CD14-positive monocyte (primary cell): Measurements from ENCODE around the gene TTC23. TPM values are rescaled to one million over a fixed set of nuclear protein-coding genes. Genes with fewer than 3 reads are reported as not detected.
A peak's percentile ranks its signal among the peaks of the same experiment; 100 is the strongest.

ENCODE experiments used
- DNase-seq, 3 donors: peaks; one replicate each; pipeline ENCODE4 v3.0.0-alpha.2; 2011 to 2022
- H2AFZ ChIP-seq: 2 replicates; pipeline ENCODE4 v1.6.0; 2012; ENCODE audit warnings: mild to moderate bottlenecking, low read depth, low read length, inconsistent platforms; ENCODE audit not compliant: insufficient read depth, poor library complexity, severe bottlenecking
- H3K27ac ChIP-seq, 2 donors: 1 replicate in 1 of 2; 2 replicates in 1 of 2; pipeline ENCODE4 v1.5.1; 2012 to 2013; ENCODE audit warnings: low read length in 2 of 2, control low read depth in 1 of 2, inconsistent platforms in 1 of 2, low read depth in 1 of 2, mild to moderate bottlenecking in 1 of 2
- H3K27me3 ChIP-seq, 2 donors: one replicate each; pipeline versions ENCODE4 v1.6.0 to v1.6.1; 2011 to 2013; ENCODE audit warnings: low read length in 2 of 2; ENCODE audit not compliant: control insufficient read depth in 2 of 2, insufficient read depth in 2 of 2
- H3K36me3 ChIP-seq, 2 donors: replicated peaks in 1 of 2; 1 replicate in 1 of 2; 2 replicates in 1 of 2; pipeline versions ENCODE4 v1.5.1 to v1.6.1; 2012 to 2013; ENCODE audit warnings: low read length in 2 of 2, control low read depth in 1 of 2, inconsistent platforms in 1 of 2, mild to moderate bottlenecking in 1 of 2; ENCODE audit not compliant: insufficient read depth in 2 of 2, control insufficient read depth in 1 of 2
- H3K4me1 ChIP-seq, 2 donors: 1 replicate in 1 of 2; 2 replicates in 1 of 2; pipeline versions ENCODE4 v1.5.1 to v1.6.1; 2012 to 2013; ENCODE audit warnings: low read length in 2 of 2, control low read depth in 1 of 2, inconsistent platforms in 1 of 2, mild to moderate bottlenecking in 1 of 2, moderate library complexity in 1 of 2; ENCODE audit not compliant: insufficient read depth in 2 of 2, control insufficient read depth in 1 of 2
- H3K4me2 ChIP-seq: replicated peaks from 2 replicates; pipeline ENCODE3; 2012; ENCODE audit warnings: low read length, moderate library complexity, mild to moderate bottlenecking; ENCODE audit not compliant: poor library complexity, severe bottlenecking; ENCODE audit errors: extremely low read depth
- H3K4me3 ChIP-seq, 3 experiments: fragments of 200-600 bp in 1 of 3; sonication (generic) in 1 of 3; replicated peaks in 1 of 3; 1 replicate in 2 of 3; 2 replicates in 1 of 3; pipeline ENCODE4 v1.5.1; 2011 to 2013; ENCODE audit warnings: low read length in 3 of 3, mild to moderate bottlenecking in 3 of 3, control low read depth in 2 of 3, low read depth in 2 of 3, inconsistent platforms in 1 of 3, moderate library complexity in 1 of 3
- H3K79me2 ChIP-seq: 2 replicates; pipeline ENCODE4 v1.6.0; 2012; ENCODE audit warnings: mild to moderate bottlenecking, control low read depth, inconsistent platforms, low read length, moderate library complexity; ENCODE audit not compliant: insufficient read depth
- H3K9ac ChIP-seq: 2 replicates; pipeline ENCODE4 v1.6.0; 2017; ENCODE audit warnings: low read length, mild to moderate bottlenecking; ENCODE audit not compliant: insufficient read depth, poor library complexity, severe bottlenecking
- H3K9me3 ChIP-seq, 2 donors: replicated peaks in 1 of 2; 1 replicate in 1 of 2; 2 replicates in 1 of 2; pipeline versions ENCODE4 v1.5.1 to v1.6.1; 2012 to 2013; ENCODE audit warnings: low read length in 2 of 2, control low read depth in 1 of 2; ENCODE audit not compliant: control insufficient read depth in 1 of 2, insufficient read depth in 1 of 2
- H4K20me1 ChIP-seq: 2 replicates; pipeline ENCODE4 v1.6.0; 2012; ENCODE audit warnings: mild to moderate bottlenecking, low read length, control low read depth, moderate library complexity; ENCODE audit not compliant: insufficient read depth
- H3K27ac Mint-ChIP-seq, 7 donors: one replicate each; pipeline ENCODE4 v1.8.0; 2020; ENCODE audit warnings: mild to moderate bottlenecking in 7 of 7, mixed read lengths in 7 of 7, moderate library complexity in 6 of 7, inconsistent platforms in 2 of 7
- H3K27me3 Mint-ChIP-seq, 3 donors: one replicate each; pipeline ENCODE4 v1.8.0; 2021 to 2022; ENCODE audit warnings: low read depth in 3 of 3, mild to moderate bottlenecking in 3 of 3, mixed read lengths in 3 of 3, moderate library complexity in 3 of 3, inconsistent platforms in 1 of 3
- H3K36me3 Mint-ChIP-seq, 2 donors: one replicate each; pipeline ENCODE4 v1.8.0; 2020; ENCODE audit warnings: mixed read lengths in 2 of 2, inconsistent platforms in 1 of 2, mild to moderate bottlenecking in 1 of 2
- H3K4me1 Mint-ChIP-seq: one replicate; pipeline ENCODE4 v1.8.0; 2020; ENCODE audit warnings: mild to moderate bottlenecking, mixed read lengths
- H3K4me3 Mint-ChIP-seq, 2 donors: one replicate each; pipeline ENCODE4 v1.8.0; 2020; ENCODE audit warnings: mild to moderate bottlenecking in 2 of 2, mixed read lengths in 2 of 2, moderate library complexity in 1 of 2
- H3K9me3 Mint-ChIP-seq, 7 donors: one replicate each; pipeline ENCODE4 v1.8.0; 2020 to 2022; ENCODE audit warnings: mixed read lengths in 7 of 7, mild to moderate bottlenecking in 6 of 7, moderate library complexity in 6 of 7, inconsistent platforms in 2 of 7
- WGBS: methylation state at CpG from one replicate; pipeline ENCODE4 v1.1.5; 2013; ENCODE audit warnings: missing lambda C conversion rate; ENCODE audit not compliant: insufficient coverage; 5-methylcytosine and 5-hydroxymethylcytosine counted together
- intact Hi-C, 2 donors: fragments of 100-400 bp; cut with micrococcal nuclease; formaldehyde crosslinking; loops; one replicate each; pipeline versions ENCODE4 v1.15.0 to v1.15.1; 2023
- polyA plus RNA-seq, 3 donors: library from polyadenylated mRNA; depleted of rRNA in 1 of 3; unstranded in 2 of 3; stranded (reverse) in 1 of 3; fragments of 300-500 nt in 2 of 3; fragments of >200 nt in 1 of 3; fragmentation: Illumina TruSeq in 2 of 3; gene quantifications; 1 replicate in 2 of 3; 2 replicates in 1 of 3; pipeline ENCODE4 v1.2.3, GENCODE V29; 2012 to 2021
- TF ChIP-seq, protein P1 (sequence below): fragments of 200-600 bp; IDR thresholded peaks from one replicate; pipeline ENCODE4 v1.8.0; 2022; ENCODE audit warnings: antibody characterized with exemption, mild to moderate bottlenecking

TTC23 gene
- polyA plus RNA-seq, 3 donors = 0.51 to 0.55 TPM; not detected in 1

DNA sequence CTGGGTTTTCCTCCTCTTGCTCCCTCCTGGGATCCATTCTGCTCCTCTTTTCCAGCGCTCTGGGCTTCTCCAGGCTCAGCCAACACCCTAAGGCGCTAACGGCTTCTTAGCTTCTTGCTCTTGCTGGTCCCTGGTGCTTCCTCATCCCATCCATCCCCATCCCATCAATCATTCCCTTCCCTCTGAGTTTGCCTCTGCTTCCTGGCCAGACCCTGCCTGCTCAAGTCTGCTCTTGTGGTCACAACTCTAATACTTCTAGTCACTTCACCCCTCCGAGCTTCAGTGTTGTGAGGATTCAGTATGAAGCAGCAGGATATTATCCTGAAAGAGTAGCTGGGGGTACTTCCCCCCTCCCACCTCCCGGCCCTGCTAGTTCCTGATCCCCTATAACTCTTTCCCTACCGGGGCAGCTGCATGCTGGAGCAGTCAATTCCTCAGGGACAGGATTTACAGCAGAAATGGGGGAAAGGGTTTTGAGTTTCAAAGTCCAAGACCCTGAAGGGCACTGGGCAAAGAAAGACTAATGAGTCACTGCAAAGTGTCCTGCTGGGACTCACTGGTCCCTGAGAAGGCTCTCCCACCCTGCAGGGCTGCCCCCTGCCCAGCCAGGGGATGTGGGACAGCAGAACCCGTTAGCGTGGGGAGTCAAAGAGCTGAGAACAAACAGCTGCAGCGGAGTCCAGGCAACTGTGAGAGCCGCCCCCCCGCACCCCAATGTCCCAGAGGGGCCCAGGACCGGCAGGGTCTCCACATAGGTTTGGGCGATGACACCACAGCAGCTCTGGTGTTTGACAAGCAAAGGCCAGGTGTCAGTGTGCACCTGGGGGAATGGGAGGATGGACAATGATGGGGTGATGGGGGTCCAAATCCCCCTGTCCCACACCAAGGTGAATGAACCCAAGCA lies 146.8 kb downstream of the TTC23 start:
- Mint-ChIP-seq H3K27me3 (peaks cover 55 to 74% (median 73%) of the 10 kb centered on the region in 3 donors), H3K9me3 (peaks cover 0 to 14% (median 4%) of the 10 kb centered on the region in 7 donors), H3K36me3 (no peaks in the 10 kb centered on the region), H3K4me1 (peaks cover 31% of the 10 kb centered on the region), H3K27ac (no peak overlapping the region), H3K4me3 (peak overlapping the region in 1 of 2 donors; percentile 42)
- no peak overlapping the region for H3K27ac ChIP-seq
- H3K9ac ChIP-seq = no peak overlapping the region
- peaks cover 0 to 9% of the 10 kb centered on the region in 2 donors for H3K9me3 ChIP-seq
- TF ChIP-seq, protein P1, sequence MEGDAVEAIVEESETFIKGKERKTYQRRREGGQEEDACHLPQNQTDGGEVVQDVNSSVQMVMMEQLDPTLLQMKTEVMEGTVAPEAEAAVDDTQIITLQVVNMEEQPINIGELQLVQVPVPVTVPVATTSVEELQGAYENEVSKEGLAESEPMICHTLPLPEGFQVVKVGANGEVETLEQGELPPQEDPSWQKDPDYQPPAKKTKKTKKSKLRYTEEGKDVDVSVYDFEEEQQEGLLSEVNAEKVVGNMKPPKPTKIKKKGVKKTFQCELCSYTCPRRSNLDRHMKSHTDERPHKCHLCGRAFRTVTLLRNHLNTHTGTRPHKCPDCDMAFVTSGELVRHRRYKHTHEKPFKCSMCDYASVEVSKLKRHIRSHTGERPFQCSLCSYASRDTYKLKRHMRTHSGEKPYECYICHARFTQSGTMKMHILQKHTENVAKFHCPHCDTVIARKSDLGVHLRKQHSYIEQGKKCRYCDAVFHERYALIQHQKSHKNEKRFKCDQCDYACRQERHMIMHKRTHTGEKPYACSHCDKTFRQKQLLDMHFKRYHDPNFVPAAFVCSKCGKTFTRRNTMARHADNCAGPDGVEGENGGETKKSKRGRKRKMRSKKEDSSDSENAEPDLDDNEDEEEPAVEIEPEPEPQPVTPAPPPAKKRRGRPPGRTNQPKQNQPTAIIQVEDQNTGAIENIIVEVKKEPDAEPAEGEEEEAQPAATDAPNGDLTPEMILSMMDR = no peak
- H2AFZ ChIP-seq = no peak overlapping the region
- no peaks in the 10 kb centered on the region for H3K79me2 ChIP-seq
- H3K4me3 ChIP-seq = no peak overlapping the region
- DNase-seq = no peak
- intact Hi-C loops = loop anchor here (5.0 kb wide), 1 partner anchor 110 kb away; no protein-coding TSS in a partner anchor
- H3K36me3 ChIP-seq = no peaks in the 10 kb centered on the region
- peaks cover 24 to 75% of the 10 kb centered on the region in 2 donors for H3K27me3 ChIP-seq
- H4K20me1 ChIP-seq = no peaks in the 10 kb centered on the region
- WGBS = 70% methylated on average over 8 of the region's 13 CpGs
- H3K4me2 ChIP-seq = no peak overlapping the region
- H3K4me1 ChIP-seq = peaks cover 8 to 25% of the 10 kb centered on the region in 2 donors

DNA sequence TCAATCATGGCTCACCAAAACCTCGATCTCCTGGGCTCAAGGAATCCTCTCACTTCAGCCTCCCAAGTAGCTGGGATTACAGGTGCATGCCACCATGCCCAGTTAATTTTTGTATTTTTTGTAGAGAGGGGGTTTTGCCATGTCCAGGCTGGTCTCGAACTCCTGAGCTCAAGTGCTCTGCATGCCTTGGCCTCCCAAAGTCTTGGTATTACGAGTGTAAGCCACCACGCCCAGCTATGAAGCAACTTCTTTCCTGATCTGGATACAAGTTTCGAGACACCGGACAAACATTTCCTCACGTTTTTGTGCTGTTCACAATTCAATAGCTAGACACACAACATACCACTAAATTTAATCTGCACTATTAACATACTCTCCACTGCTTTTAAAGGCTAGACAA lies 147.9 kb downstream of the TTC23 start:
- Mint-ChIP-seq H3K27ac (no peak overlapping the region), H3K36me3 (no peaks in the 10 kb centered on the region), H3K27me3 (peaks cover 46 to 64% (median 62%) of the 10 kb centered on the region in 3 donors), H3K4me3 (peak overlapping the region in 1 of 2 donors; percentile 18), H3K4me1 (peaks cover 26% of the 10 kb centered on the region), H3K9me3 (peaks cover 0 to 8% (median 4%) of the 10 kb centered on the region in 7 donors)
- no peaks in the 10 kb centered on the region for H3K79me2 ChIP-seq
- DNase-seq = no peak
- no peaks in the 10 kb centered on the region for H4K20me1 ChIP-seq
- peaks cover 0 to 7% of the 10 kb centered on the region in 2 donors for H3K9me3 ChIP-seq
- peaks cover 14 to 64% of the 10 kb centered on the region in 2 donors for H3K27me3 ChIP-seq
- H3K36me3 ChIP-seq = no peaks in the 10 kb centered on the region
- H3K4me2 ChIP-seq = no peak overlapping the region
- TF ChIP-seq, protein P1 = no peak
- no peak overlapping the region for H2AFZ ChIP-seq
- H3K4me3 ChIP-seq = no peak overlapping the region
- H3K9ac ChIP-seq = no peak overlapping the region
- H3K4me1 ChIP-seq = peaks cover 8 to 25% of the 10 kb centered on the region in 2 donors
- intact Hi-C loops = loop anchor here (5.0 kb wide), 1 partner anchor 111 kb away; no protein-coding TSS in a partner anchor
- H3K27ac ChIP-seq = no peak overlapping the region
- WGBS = 52% methylated on average over 5 of the region's 7 CpGs
